ENCODE measurements around the gene NDUFS2. TPM values are rescaled to one million over a fixed set of nuclear protein-coding genes. Genes with fewer than 3 reads are reported as not detected.

NDUFS2 gene
- total RNA-seq, 2 experiments from 2014 or later: 49.9 to 55.7 TPM

DNA sequence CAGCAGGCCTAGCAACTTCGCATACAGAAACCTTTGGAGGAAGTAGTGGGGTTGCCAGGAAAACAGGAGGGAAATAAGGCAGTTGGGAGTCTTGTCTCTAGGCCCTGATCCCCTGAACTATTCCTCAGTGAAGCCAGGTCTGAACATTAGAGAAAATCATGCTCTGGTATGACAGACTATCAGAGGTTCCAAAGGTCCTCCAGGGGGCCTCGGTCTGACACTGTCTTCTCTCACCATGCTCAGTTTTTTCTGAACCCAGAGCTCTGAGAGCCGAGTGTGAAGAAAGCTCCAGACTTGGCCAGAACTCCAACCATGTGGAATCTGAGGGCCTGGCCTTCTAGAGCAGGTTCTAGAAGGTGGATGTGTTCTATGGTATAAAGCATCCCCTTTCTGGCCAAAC lies 27.7 kb downstream of the NDUFS2 start:
- Mint-ChIP-seq H3K4me3 (no peak overlapping the region), H3K9me3 (no peaks in the 10 kb centered on the region), H3K27ac (no peak overlapping the region), H3K27me3 (no peaks in the 10 kb centered on the region), H3K36me3 (ENCODE audit: low read depth) (peaks cover 29% of the 10 kb centered on the region), H3K4me1 (ENCODE audit: low read depth) (peaks cover 32% of the 10 kb centered on the region)
- H3K4me3 ChIP-seq (ENCODE audit: low read length): no peak overlapping the region
- no peak overlapping the region for H3K27ac ChIP-seq (ENCODE audit: low read depth in 1 of 2, low read length in 2 of 2)
- intact Hi-C loops (cut with DNase I, micrococcal nuclease): loop anchor here (2.0 to 10.0 kb wide), 3 partner anchors 61 to 515 kb away; partner anchors contain the start of gene DUSP12 (in 2 of the 2)
- ChIA-PET POLR2A (no interaction called here), CTCF (interaction anchor here (0.9 to 1.2 kb wide), 2 partner anchors 23 to 76 kb away, joined by 3 read pairs; no protein-coding TSS in a partner anchor)
- no peaks in the 10 kb centered on the region for H3K27me3 ChIP-seq (ENCODE audit: control insufficient read depth in 1 of 2, insufficient read depth in 2 of 2, low read length in 2 of 2)
- H3K4me1 ChIP-seq (ENCODE audit: insufficient read depth, low read length): peaks cover 32% of the 10 kb centered on the region
- H3K9me3 ChIP-seq (ENCODE audit: control insufficient read depth in 1 of 2, insufficient read depth in 1 of 2, low read length in 2 of 2): no peaks in the 10 kb centered on the region
- TF ChIP-seq, protein P1, sequence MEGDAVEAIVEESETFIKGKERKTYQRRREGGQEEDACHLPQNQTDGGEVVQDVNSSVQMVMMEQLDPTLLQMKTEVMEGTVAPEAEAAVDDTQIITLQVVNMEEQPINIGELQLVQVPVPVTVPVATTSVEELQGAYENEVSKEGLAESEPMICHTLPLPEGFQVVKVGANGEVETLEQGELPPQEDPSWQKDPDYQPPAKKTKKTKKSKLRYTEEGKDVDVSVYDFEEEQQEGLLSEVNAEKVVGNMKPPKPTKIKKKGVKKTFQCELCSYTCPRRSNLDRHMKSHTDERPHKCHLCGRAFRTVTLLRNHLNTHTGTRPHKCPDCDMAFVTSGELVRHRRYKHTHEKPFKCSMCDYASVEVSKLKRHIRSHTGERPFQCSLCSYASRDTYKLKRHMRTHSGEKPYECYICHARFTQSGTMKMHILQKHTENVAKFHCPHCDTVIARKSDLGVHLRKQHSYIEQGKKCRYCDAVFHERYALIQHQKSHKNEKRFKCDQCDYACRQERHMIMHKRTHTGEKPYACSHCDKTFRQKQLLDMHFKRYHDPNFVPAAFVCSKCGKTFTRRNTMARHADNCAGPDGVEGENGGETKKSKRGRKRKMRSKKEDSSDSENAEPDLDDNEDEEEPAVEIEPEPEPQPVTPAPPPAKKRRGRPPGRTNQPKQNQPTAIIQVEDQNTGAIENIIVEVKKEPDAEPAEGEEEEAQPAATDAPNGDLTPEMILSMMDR (IDR thresholded peaks at IDR 0.05): no peak
- ATAC-seq (ENCODE audit: poor library complexity): no peak
- H3K36me3 ChIP-seq (ENCODE audit: insufficient read depth, low read length): peaks cover 23% of the 10 kb centered on the region
- no peak for DNase-seq

DNA sequence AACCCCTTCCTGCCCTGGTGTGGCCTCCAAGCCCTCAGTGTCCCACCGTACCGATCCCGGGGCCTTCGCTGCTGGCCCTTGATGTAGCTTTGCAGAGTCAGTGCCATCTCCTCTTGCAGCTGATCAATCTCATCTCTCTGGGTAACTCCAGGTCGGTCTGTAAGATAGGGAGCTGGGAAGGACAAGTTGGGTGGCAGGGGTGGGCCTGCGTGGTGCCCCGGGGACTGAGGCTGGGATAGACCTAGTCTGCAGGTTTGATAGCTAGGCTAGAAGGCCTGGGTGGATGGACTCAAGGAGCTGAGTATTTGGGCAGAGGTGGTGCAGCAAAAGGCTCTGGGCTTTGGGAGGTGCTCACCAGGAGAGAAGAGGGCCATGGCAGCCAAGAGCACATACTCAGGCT lies 28.6 kb downstream of the NDUFS2 start:
- Histone ChIP-seq H3K27ac (ENCODE audit: low read depth in 1 of 2, low read length in 2 of 2) (no peak overlapping the region), H3K9me3 (ENCODE audit: control insufficient read depth in 1 of 2, insufficient read depth in 1 of 2, low read length in 2 of 2) (no peaks in the 10 kb centered on the region), H3K36me3 (ENCODE audit: insufficient read depth, low read length) (peaks cover 23% of the 10 kb centered on the region), H3K4me1 (ENCODE audit: insufficient read depth, low read length) (peaks cover 24% of the 10 kb centered on the region), H3K27me3 (ENCODE audit: control insufficient read depth in 1 of 2, insufficient read depth in 2 of 2, low read length in 2 of 2) (no peaks in the 10 kb centered on the region), H3K4me3 (ENCODE audit: low read length) (no peak overlapping the region)
- no peaks in the 10 kb centered on the region for H3K9me3 Mint-ChIP-seq
- intact Hi-C loops (cut with DNase I, micrococcal nuclease): no loop called here
- no peaks in the 10 kb centered on the region for H3K27me3 Mint-ChIP-seq
- no peak overlapping the region for H3K27ac Mint-ChIP-seq
- H3K4me3 Mint-ChIP-seq: no peak overlapping the region
- no peak for ATAC-seq (ENCODE audit: poor library complexity)
- H3K36me3 Mint-ChIP-seq (ENCODE audit: low read depth): peaks cover 29% of the 10 kb centered on the region
- ChIA-PET CTCF (interaction anchor here (0.9 to 2.2 kb wide), 4 partner anchors 24 to 137 kb away, joined by 3 to 8 read pairs (median 3); partner anchors contain the start of gene CFAP126), POLR2A (interaction anchor here (0.7 kb wide), 1 partner anchor 15 kb away, joined by 3 read pairs; no protein-coding TSS in a partner anchor)
- DNase-seq: no peak
- TF ChIP-seq, protein P1 (IDR thresholded peaks at IDR 0.05): no peak
- peaks cover 25% of the 10 kb centered on the region for H3K4me1 Mint-ChIP-seq (ENCODE audit: low read depth)

DNA sequence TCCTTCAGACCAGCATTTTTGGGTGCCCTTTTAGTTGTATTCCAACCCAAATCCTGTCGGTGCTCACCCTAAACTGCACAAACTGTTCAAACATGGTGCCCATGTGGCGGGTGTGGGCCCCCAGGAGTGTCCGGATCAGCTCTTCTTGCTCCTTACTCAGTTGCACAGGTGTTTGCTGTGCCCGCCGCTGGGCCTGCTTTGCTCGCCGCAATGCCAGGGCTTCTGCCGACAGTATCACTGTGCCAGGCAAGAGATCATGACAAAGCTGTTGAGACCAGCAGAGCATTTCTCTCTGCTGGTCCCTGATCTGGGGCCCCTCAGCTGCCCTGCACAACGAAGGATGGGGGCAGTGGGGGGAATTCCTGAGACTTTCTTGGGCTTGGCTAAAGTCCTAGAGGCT lies 30.9 kb downstream of the NDUFS2 start:
- Histone ChIP-seq H3K27ac (ENCODE audit: low read depth in 1 of 2, low read length in 2 of 2) (no peak overlapping the region), H3K9me3 (ENCODE audit: control insufficient read depth in 1 of 2, insufficient read depth in 1 of 2, low read length in 2 of 2) (no peaks in the 10 kb centered on the region), H3K4me1 (ENCODE audit: insufficient read depth, low read length) (peaks cover 1% of the 10 kb centered on the region), H3K36me3 (ENCODE audit: insufficient read depth, low read length) (peaks cover 21% of the 10 kb centered on the region), H3K4me3 (ENCODE audit: low read length) (no peak overlapping the region), H3K27me3 (ENCODE audit: control insufficient read depth in 1 of 2, insufficient read depth in 2 of 2, low read length in 2 of 2) (no peaks in the 10 kb centered on the region)
- Mint-ChIP-seq H3K27me3 (no peaks in the 10 kb centered on the region), H3K4me3 (no peak overlapping the region), H3K4me1 (ENCODE audit: low read depth) (peaks cover 3% of the 10 kb centered on the region), H3K36me3 (ENCODE audit: low read depth) (peaks cover 18% of the 10 kb centered on the region), H3K9me3 (no peaks in the 10 kb centered on the region), H3K27ac (no peak overlapping the region)
- CTCF ChIA-PET: no interaction called here
- ATAC-seq (ENCODE audit: poor library complexity): no peak
- no peak for DNase-seq
- intact Hi-C loops (cut with DNase I, micrococcal nuclease): no loop called here
- TF ChIP-seq, protein P1 (IDR thresholded peaks at IDR 0.05): no peak
- POLR2A ChIA-PET: no interaction called here

All from CD4-positive, alpha-beta T cell (primary cell).